Lung (tissue), 12 donors: ENCODE results near the gene EPN2. TPM values are rescaled to one million over a fixed set of nuclear protein-coding genes. Genes with fewer than 3 reads are reported as not detected.
A peak's percentile ranks its signal among the peaks of the same experiment; 100 is the strongest.

Source experiments
- ATAC-seq: fragments of 200-7000 bp; cut with Tn5 transposase; one replicate; pipeline ENCODE4 v1.9.1; 2020; ENCODE audit warnings: moderate number of reproducible peaks; ENCODE audit not compliant: insufficient read depth, low FRiP score
- DNase-seq, 3 donors: peaks; one replicate each; pipeline ENCODE4 v3.0.0-alpha.2; 2013 to 2017
- H3K27ac ChIP-seq, 2 donors: one replicate each; pipeline ENCODE4 v1.5.1; 2013; ENCODE audit warnings: mild to moderate bottlenecking in 2 of 2, moderate library complexity in 2 of 2, control low read depth in 1 of 2, inconsistent platforms in 1 of 2, low read depth in 1 of 2, low read length in 1 of 2
- H3K27me3 ChIP-seq, 3 donors: one replicate each; pipeline ENCODE4 v1.5.1; 2013; ENCODE audit warnings: low read length in 2 of 3; ENCODE audit not compliant: control insufficient read depth in 3 of 3, insufficient read depth in 3 of 3
- H3K36me3 ChIP-seq, 4 donors: one replicate each; pipeline ENCODE4 v1.5.1; 2013; ENCODE audit warnings: low read length in 4 of 4, mild to moderate bottlenecking in 1 of 4, moderate library complexity in 1 of 4; ENCODE audit not compliant: control insufficient read depth in 4 of 4, insufficient read depth in 4 of 4
- H3K4me1 ChIP-seq, 5 donors: one replicate each; pipeline ENCODE4 v1.5.1; 2013; ENCODE audit warnings: low read length in 5 of 5, mild to moderate bottlenecking in 2 of 5, moderate library complexity in 1 of 5; ENCODE audit not compliant: control insufficient read depth in 5 of 5, insufficient read depth in 5 of 5
- H3K4me3 ChIP-seq: one replicate; pipeline ENCODE4 v1.5.1; 2013; ENCODE audit warnings: mild to moderate bottlenecking, control low read depth, moderate library complexity
- H3K9ac ChIP-seq, 2 donors: one replicate each; pipeline ENCODE4 v1.5.1; 2013; ENCODE audit warnings: low read length in 2 of 2, control low read depth in 1 of 2; ENCODE audit not compliant: insufficient read depth in 1 of 2
- H3K9me3 ChIP-seq, 4 donors: one replicate each; pipeline ENCODE4 v1.5.1; 2013; ENCODE audit warnings: low read length in 3 of 4, mild to moderate bottlenecking in 1 of 4, moderate library complexity in 1 of 4; ENCODE audit not compliant: control insufficient read depth in 4 of 4, insufficient read depth in 3 of 4
- CTCF ChIP-seq: IDR thresholded peaks from 2 replicates; pipeline ENCODE4 v1.5.1; 2012; ENCODE audit warnings: mild to moderate bottlenecking; ENCODE audit errors: control extremely low read depth, extremely low read depth
- WGBS, 2 donors: extraction: QIAGEN DNeasy Blood & Tissue Kit; methylation state at CpG; one replicate each; pipeline ENCODE4 v1.1.7; 2013; 5-methylcytosine and 5-hydroxymethylcytosine counted together
- polyA plus RNA-seq, 2 donors: library from polyadenylated mRNA; stranded (reverse); fragments of 200-250 nt; gene quantifications; one replicate each; pipeline ENCODE4 v1.2.1, GENCODE V29; 2013
- total RNA-seq, 2 donors: library from RNA; depleted of rRNA in 1 of 2; stranded (reverse); fragments of >200 nt in 1 of 2; gene quantifications; one replicate each; pipeline ENCODE4 v1.2.1, GENCODE V29; 2014 to 2021
- donor health status: control.
- donor health status: control.
- donor health status: Bipolar disorder and iron deficiency.
- donor health status: healthy.
- donor health status: DM: yes; HTN: yes; CAD: no.

EPN2 gene
- total and polyA plus RNA-seq, 4 donors = 16.7 to 73.7 (median 37.4) TPM

DNA sequence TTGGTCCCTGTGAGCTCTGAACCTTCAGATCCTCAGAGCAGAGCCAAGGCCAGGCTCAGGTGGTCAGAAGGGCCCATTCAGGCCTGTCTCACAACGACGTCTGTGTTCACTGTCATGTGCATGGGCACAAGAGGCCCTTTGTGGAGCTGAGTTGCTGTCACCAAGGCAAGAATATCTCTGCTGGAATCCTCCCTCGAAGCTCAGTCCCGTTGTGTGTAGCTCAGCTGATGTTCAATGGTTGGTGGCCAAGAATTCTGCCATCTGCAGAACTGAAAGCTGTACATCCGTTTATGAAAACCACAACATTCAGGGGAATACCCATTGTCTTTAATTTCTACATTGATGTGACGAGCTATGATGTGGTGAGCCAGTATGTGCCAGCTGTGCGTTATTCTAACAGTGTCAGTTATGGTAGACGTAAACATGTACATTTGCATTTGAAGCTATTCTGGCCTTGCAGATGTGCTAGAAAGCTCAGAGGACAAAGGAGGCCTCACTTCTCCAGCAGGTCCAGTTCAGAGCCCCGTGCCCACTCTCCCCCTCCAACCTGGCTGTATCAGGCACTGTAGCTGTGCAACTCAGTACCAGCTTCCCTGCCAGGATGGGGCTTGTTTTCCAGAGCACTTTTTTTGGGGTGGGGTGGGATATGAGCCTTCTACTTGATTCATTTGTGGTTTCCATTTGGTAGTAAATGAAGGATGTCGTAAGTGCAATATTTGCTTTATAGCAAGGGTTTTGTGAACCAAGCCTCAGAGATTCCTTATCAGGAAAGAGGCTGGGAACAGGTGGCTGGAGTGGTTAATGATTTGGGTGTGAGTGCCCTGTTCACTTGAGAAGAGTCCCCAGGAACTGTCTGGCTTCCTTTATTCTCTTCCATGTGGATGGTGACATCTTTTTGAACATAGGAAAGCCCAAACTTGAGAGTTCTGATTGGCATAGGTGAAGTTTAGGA lies 69.3 kb downstream of the EPN2 start:
- Histone ChIP-seq H3K4me1 (peaks cover 4 to 36% (median 7%) of the 10 kb centered on the region in 5 donors), H3K36me3 (peaks cover 0 to 16% (median 8%) of the 10 kb centered on the region in 4 donors), H3K4me3 (no peak overlapping the region), H3K27me3 (no peaks in the 10 kb centered on the region), H3K9me3 (no peaks in the 10 kb centered on the region), H3K27ac (peak overlapping the region in 1 of 2 donors; percentile 20), H3K9ac (no peak overlapping the region)
- no peak for TF ChIP-seq CTCF
- DNase-seq = peak in 2 of 3 donors; percentile 37 to 45
- ATAC-seq = no peak
- 23 to 40% methylated on average over 10 of the region's 10 CpGs for WGBS, 2 donors

- ATAC-seq (no peak), DNase-seq (no peak)
- no peaks in the 10 kb centered on the region for H3K27me3 ChIP-seq
- H3K9ac ChIP-seq = no peak overlapping the region
- no peak overlapping the region for H3K27ac ChIP-seq
- H3K4me3 ChIP-seq = no peak overlapping the region
- no peak for TF ChIP-seq CTCF
- H3K36me3 ChIP-seq = peaks cover 0 to 26% (median 15%) of the 10 kb centered on the region in 4 donors
- peaks cover 4 to 36% (median 7%) of the 10 kb centered on the region in 5 donors for H3K4me1 ChIP-seq
- WGBS, 2 donors = 93 to 95% methylated on average over 10 of the region's 10 CpGs
- no peaks in the 10 kb centered on the region for H3K9me3 ChIP-seq
Observed at GRCh38 chr17:19307521-19307920, 70.4 kb downstream of the EPN2 start.

GRCh38 chr17:19308398-19308797 lies 71.2 kb downstream of the EPN2 start:
- no peak for DNase-seq
- no peak overlapping the region for H3K9ac ChIP-seq
- 93 to 94% methylated on average over 8 of the region's 8 CpGs for WGBS, 2 donors
- peaks cover 0 to 28% (median 23%) of the 10 kb centered on the region in 4 donors for H3K36me3 ChIP-seq
- no peak for TF ChIP-seq CTCF
- no peaks in the 10 kb centered on the region for H3K27me3 ChIP-seq
- no peak overlapping the region for H3K4me3 ChIP-seq
- no peaks in the 10 kb centered on the region for H3K9me3 ChIP-seq
- no peak for ATAC-seq
- H3K4me1 ChIP-seq = peaks cover 4 to 31% (median 7%) of the 10 kb centered on the region in 5 donors
- H3K27ac ChIP-seq = no peak overlapping the region
